Liver (tissue), 9 donors: ENCODE results near the gene PCYT2. TPM values are rescaled to one million over a fixed set of nuclear protein-coding genes. Genes with fewer than 3 reads are reported as not detected.

Source experiments
- DNase-seq: peaks from one replicate; pipeline ENCODE4 v3.0.0-alpha.2; 2017; ENCODE audit warnings: low spot score
- H3K27ac ChIP-seq, 2 donors: one replicate each; pipeline ENCODE4 v1.7.0; 2013; ENCODE audit warnings: inconsistent platforms in 2 of 2, low read length in 2 of 2, control low read depth in 1 of 2, low read depth in 1 of 2, mild to moderate bottlenecking in 1 of 2
- H3K27me3 ChIP-seq, 4 donors: one replicate each; pipeline versions ENCODE4 v1.6.1 to v1.7.0; 2013; ENCODE audit warnings: low read length in 3 of 4, inconsistent platforms in 1 of 4, mild to moderate bottlenecking in 1 of 4, moderate library complexity in 1 of 4; ENCODE audit not compliant: control insufficient read depth in 4 of 4, insufficient read depth in 4 of 4
- H3K36me3 ChIP-seq, 4 donors: one replicate each; pipeline versions ENCODE4 v1.6.1 to v1.7.0; 2013; ENCODE audit warnings: low read length in 3 of 4, mild to moderate bottlenecking in 3 of 4, low read depth in 1 of 4, moderate library complexity in 1 of 4; ENCODE audit not compliant: control insufficient read depth in 4 of 4, insufficient read depth in 3 of 4
- H3K4me1 ChIP-seq, 4 donors: one replicate each; pipeline versions ENCODE4 v1.6.1 to v1.7.0; 2013; ENCODE audit warnings: low read length in 3 of 4, mild to moderate bottlenecking in 3 of 4, moderate library complexity in 1 of 4; ENCODE audit not compliant: control insufficient read depth in 4 of 4, insufficient read depth in 4 of 4
- H3K4me3 ChIP-seq, 3 donors: one replicate each; pipeline versions ENCODE4 v1.6.1 to v1.7.0; 2013; ENCODE audit warnings: low read length in 3 of 3, control low read depth in 1 of 3, low read depth in 1 of 3, mild to moderate bottlenecking in 1 of 3
- H3K9ac ChIP-seq, 2 donors: one replicate each; pipeline ENCODE4 v1.7.0; 2013; ENCODE audit warnings: low read length in 2 of 2, mild to moderate bottlenecking in 2 of 2, moderate library complexity in 2 of 2, control low read depth in 1 of 2, low read depth in 1 of 2
- H3K9me3 ChIP-seq, 4 donors: one replicate each; pipeline versions ENCODE4 v1.6.1 to v1.7.0; 2013; ENCODE audit warnings: low read length in 3 of 4; ENCODE audit not compliant: control insufficient read depth in 4 of 4
- EGR1 ChIP-seq, 2 donors: IDR thresholded peaks; 2 replicates each; pipeline ENCODE4 v1.6.1; 2016 to 2018; ENCODE audit warnings: antibody characterized with exemption in 2 of 2, low read depth in 2 of 2
- FOXA1 ChIP-seq: IDR thresholded peaks from 2 replicates; pipeline ENCODE4 v1.6.1; 2016; ENCODE audit warnings: antibody characterized with exemption
- GABPA ChIP-seq, 2 donors: IDR thresholded peaks in 1 of 2; conservative IDR thresholded peaks in 1 of 2; 2 replicates each; pipeline ENCODE4 v1.6.1; 2016; ENCODE audit warnings: antibody characterized with exemption in 2 of 2, mild to moderate bottlenecking in 1 of 2, moderate library complexity in 1 of 2
- JUND ChIP-seq, 2 donors: IDR thresholded peaks; 2 replicates each; pipeline ENCODE4 v1.6.1; 2016; ENCODE audit warnings: antibody characterized with exemption in 2 of 2
- NR2F2 ChIP-seq: IDR thresholded peaks from 2 replicates; pipeline ENCODE4 v1.6.1; 2016; ENCODE audit warnings: antibody characterized with exemption
- RAD21 ChIP-seq, 2 donors: IDR thresholded peaks; 2 replicates each; pipeline ENCODE4 v1.6.1; 2016; ENCODE audit warnings: antibody characterized with exemption in 2 of 2, mild to moderate bottlenecking in 2 of 2
- RXRA ChIP-seq, 2 donors: IDR thresholded peaks; 2 replicates each; pipeline ENCODE4 v1.6.1; 2017 to 2018; ENCODE audit warnings: antibody characterized with exemption in 2 of 2, mild to moderate bottlenecking in 1 of 2
- TAF1 ChIP-seq: conservative IDR thresholded peaks from 2 replicates; pipeline ENCODE4 v1.6.1; 2016; ENCODE audit warnings: antibody characterized with exemption, mild to moderate bottlenecking
- YY1 ChIP-seq: IDR thresholded peaks from 2 replicates; pipeline ENCODE4 v1.6.1; 2016; ENCODE audit warnings: antibody characterized with exemption, mild to moderate bottlenecking
- WGBS: extraction: QIAGEN DNeasy Blood & Tissue Kit; methylation state at CpG from one replicate; pipeline ENCODE4 v1.1.7; 2013; 5-methylcytosine and 5-hydroxymethylcytosine counted together
- polyA plus RNA-seq, 2 donors: library from polyadenylated mRNA; stranded (reverse) in 1 of 2; unstranded in 1 of 2; fragments of 200-250 nt in 1 of 2; fragments of >200 nt in 1 of 2; fragmentation: Nextera tagmentation in 1 of 2; extraction: Ambion mirVana in 1 of 2; gene quantifications; one replicate each; pipeline versions ENCODE4 v1.2.1 to v1.2.3, GENCODE V29; 2013 to 2015
- total RNA-seq, 2 donors: library from RNA; depleted of rRNA; stranded (reverse); fragments of >200 nt; gene quantifications; one replicate each; pipeline ENCODE4 v1.2.3, GENCODE V29; 2014
- TF ChIP-seq, protein P1 (sequence below): IDR thresholded peaks from 2 replicates; pipeline ENCODE4 v1.6.1; 2016; ENCODE audit warnings: antibody characterized with exemption
- TF ChIP-seq, protein P2 (sequence below): IDR thresholded peaks from 2 replicates; pipeline ENCODE4 v1.6.1; 2016; ENCODE audit warnings: antibody characterized with exemption
- TF ChIP-seq, protein P3 (sequence below): fragments of 150-350 bp; IDR thresholded peaks from 2 replicates; pipeline ENCODE4 v1.5.1; 2017; ENCODE audit warnings: improper control_type of control experiment, low read depth, low read length; ENCODE audit not compliant: missing input control
- TF ChIP-seq, protein P4 (sequence below): IDR thresholded peaks from 2 replicates; pipeline ENCODE4 v1.6.1; 2016; ENCODE audit warnings: antibody characterized with exemption
- TF ChIP-seq, protein P5 (sequence below): IDR thresholded peaks from 2 replicates; pipeline ENCODE4 v1.6.1; 2016; ENCODE audit warnings: antibody characterized with exemption, mild to moderate bottlenecking
- donor health status: healthy.
- donor health status: healthy.
- donor health status: healthy.
- donor health status: healthy.
- donor health status: healthy.

The PCYT2 gene
- total and polyA plus RNA-seq, 4 donors: 63.9 to 101 (median 88.4) TPM

DNA sequence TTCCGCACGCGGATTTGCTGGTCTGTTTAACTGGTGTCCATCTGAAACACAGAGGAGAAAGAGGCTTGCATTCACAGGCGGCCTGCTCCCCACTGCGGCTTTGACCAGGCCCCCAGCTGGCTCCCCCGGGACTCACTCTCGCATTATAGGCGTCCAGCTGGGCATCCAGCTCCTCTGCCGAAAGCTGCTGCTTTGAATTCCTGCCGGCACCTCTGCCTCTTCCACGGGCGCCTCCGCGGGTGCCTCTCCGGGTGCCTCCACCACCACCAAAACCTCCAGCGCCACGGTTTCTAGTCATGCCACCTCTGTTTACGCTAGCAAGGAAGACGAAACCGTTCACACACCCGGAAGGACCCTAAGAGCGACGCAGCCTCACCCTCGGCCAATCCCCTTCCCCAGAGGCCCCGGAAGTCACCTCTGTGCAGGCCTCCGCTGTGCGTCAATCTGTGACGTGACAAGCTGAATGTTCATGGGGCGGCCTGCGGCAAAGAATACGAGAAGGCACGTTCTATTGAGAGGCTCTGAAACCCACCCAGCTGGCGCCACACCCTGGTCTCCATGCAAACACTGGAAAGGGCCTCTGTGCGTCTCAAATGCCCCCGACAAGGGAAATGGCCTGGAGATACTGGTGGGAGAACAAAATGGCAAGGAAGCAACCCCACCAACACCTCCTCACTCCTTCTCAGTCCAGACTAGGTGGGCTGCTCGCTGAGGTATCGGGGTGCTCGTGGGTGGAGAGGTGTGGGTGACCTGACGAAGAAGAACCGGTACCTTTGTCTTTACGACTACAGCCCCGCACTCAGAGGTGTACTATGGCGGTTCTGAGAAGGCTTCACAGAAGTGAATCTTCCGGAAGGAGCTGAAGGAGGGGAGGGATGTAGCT is 22.9 kb downstream of the PCYT2 start (continued):
- TF ChIP-seq EGR1 (IDR thresholded peaks at IDR 0.05; ENCODE audit: low read depth in 2 of 2): no peak
- TF ChIP-seq, protein P1, sequence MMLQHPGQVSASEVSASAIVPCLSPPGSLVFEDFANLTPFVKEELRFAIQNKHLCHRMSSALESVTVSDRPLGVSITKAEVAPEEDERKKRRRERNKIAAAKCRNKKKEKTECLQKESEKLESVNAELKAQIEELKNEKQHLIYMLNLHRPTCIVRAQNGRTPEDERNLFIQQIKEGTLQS: no peak
- no peak for TF ChIP-seq RXRA (IDR thresholded peaks at IDR 0.05)
- no peak for TF ChIP-seq NR2F2
- TF ChIP-seq, protein P2, sequence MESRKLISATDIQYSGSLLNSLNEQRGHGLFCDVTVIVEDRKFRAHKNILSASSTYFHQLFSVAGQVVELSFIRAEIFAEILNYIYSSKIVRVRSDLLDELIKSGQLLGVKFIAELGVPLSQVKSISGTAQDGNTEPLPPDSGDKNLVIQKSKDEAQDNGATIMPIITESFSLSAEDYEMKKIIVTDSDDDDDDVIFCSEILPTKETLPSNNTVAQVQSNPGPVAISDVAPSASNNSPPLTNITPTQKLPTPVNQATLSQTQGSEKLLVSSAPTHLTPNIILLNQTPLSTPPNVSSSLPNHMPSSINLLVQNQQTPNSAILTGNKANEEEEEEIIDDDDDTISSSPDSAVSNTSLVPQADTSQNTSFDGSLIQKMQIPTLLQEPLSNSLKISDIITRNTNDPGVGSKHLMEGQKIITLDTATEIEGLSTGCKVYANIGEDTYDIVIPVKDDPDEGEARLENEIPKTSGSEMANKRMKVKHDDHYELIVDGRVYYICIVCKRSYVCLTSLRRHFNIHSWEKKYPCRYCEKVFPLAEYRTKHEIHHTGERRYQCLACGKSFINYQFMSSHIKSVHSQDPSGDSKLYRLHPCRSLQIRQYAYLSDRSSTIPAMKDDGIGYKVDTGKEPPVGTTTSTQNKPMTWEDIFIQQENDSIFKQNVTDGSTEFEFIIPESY: no peak
- TF ChIP-seq JUND (IDR thresholded peaks at IDR 0.05): no peak

DNA sequence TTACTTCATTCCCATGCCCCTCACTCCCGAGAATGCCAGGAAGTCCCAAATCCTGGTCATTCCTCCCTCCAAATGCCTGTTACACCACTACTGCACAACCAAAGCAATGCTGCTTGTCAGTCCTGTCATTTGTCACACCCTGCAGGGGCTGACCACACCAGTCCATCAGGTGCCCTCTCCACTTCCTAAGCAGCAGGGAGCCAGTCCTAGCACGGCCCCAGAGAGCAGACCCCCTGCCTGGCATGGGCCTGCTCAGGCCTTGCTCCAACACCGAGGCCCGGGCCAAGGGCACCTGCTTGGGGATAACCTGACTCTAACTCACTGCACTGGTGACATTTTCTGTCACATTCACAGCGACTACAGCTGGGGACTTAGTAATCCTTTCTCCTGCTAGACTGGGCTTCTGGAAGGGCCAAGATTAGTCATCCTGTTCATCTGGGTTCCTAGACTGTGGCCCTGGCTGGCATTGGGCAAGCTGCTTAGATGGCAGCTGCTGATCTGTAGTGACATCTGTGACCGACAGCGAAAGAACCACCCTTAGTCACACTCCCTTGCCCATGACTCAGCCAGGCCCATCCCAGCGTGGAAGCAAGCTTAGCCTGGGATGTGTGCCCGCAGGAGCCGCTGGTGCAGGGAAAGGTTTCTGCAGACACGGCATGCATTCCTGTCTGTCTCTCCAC is 25.2 kb downstream of the PCYT2 start:
- Histone ChIP-seq H3K27ac (no peak overlapping the region), H3K27me3 (no peaks in the 10 kb centered on the region), H3K4me3 (no peak overlapping the region), H3K36me3 (peaks cover 9 to 45% (median 23%) of the 10 kb centered on the region in 4 donors), H3K9ac (no peak overlapping the region), H3K4me1 (peaks cover 3 to 15% (median 13%) of the 10 kb centered on the region in 4 donors), H3K9me3 (no peaks in the 10 kb centered on the region)
- TF ChIP-seq YY1 (no peak), TAF1 (no peak), NR2F2 (no peak), GABPA (IDR thresholded peaks at IDR 0.05 in 1 of 2, conservative IDR thresholded peaks at IDR 0.05 in 1 of 2) (no peak), RXRA (IDR thresholded peaks at IDR 0.05) (no peak), FOXA1 (no peak)
- TF ChIP-seq, protein P3, sequence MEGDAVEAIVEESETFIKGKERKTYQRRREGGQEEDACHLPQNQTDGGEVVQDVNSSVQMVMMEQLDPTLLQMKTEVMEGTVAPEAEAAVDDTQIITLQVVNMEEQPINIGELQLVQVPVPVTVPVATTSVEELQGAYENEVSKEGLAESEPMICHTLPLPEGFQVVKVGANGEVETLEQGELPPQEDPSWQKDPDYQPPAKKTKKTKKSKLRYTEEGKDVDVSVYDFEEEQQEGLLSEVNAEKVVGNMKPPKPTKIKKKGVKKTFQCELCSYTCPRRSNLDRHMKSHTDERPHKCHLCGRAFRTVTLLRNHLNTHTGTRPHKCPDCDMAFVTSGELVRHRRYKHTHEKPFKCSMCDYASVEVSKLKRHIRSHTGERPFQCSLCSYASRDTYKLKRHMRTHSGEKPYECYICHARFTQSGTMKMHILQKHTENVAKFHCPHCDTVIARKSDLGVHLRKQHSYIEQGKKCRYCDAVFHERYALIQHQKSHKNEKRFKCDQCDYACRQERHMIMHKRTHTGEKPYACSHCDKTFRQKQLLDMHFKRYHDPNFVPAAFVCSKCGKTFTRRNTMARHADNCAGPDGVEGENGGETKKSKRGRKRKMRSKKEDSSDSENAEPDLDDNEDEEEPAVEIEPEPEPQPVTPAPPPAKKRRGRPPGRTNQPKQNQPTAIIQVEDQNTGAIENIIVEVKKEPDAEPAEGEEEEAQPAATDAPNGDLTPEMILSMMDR: no peak
- TF ChIP-seq, protein P4, sequence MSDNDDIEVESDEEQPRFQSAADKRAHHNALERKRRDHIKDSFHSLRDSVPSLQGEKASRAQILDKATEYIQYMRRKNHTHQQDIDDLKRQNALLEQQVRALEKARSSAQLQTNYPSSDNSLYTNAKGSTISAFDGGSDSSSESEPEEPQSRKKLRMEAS: no peak
- no peak for DNase-seq
- WGBS: 94% methylated on average over 11 of the region's 11 CpGs

DNA sequence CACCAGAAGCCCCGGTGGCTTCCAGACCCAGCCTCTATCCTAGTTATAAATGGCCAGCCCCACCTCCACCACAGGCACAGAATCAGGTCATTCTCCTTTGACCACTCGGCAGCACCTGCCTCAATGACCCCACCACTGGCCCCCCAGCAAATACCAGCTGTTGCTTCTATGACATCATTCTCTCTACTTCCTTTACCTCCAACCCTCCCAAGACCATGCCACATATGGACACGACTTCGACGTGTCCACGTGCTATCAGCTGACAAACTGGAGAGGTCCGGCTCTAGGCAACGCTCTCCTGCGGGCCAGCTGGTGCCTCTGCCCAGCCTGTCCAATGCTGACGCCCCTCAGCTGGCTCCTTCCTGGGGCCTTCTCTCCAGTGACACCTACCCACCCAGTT is 25.7 kb downstream of the PCYT2 start:
- H3K27ac ChIP-seq: no peak overlapping the region
- no peak overlapping the region for H3K4me3 ChIP-seq
- H3K9me3 ChIP-seq: no peaks in the 10 kb centered on the region
- H3K4me1 ChIP-seq: peaks cover 3 to 12% (median 10%) of the 10 kb centered on the region in 4 donors
- no peak for TF ChIP-seq NR2F2
- TF ChIP-seq, protein P5, sequence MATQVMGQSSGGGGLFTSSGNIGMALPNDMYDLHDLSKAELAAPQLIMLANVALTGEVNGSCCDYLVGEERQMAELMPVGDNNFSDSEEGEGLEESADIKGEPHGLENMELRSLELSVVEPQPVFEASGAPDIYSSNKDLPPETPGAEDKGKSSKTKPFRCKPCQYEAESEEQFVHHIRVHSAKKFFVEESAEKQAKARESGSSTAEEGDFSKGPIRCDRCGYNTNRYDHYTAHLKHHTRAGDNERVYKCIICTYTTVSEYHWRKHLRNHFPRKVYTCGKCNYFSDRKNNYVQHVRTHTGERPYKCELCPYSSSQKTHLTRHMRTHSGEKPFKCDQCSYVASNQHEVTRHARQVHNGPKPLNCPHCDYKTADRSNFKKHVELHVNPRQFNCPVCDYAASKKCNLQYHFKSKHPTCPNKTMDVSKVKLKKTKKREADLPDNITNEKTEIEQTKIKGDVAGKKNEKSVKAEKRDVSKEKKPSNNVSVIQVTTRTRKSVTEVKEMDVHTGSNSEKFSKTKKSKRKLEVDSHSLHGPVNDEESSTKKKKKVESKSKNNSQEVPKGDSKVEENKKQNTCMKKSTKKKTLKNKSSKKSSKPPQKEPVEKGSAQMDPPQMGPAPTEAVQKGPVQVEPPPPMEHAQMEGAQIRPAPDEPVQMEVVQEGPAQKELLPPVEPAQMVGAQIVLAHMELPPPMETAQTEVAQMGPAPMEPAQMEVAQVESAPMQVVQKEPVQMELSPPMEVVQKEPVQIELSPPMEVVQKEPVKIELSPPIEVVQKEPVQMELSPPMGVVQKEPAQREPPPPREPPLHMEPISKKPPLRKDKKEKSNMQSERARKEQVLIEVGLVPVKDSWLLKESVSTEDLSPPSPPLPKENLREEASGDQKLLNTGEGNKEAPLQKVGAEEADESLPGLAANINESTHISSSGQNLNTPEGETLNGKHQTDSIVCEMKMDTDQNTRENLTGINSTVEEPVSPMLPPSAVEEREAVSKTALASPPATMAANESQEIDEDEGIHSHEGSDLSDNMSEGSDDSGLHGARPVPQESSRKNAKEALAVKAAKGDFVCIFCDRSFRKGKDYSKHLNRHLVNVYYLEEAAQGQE: no peak
- no peak for TF ChIP-seq GABPA (IDR thresholded peaks at IDR 0.05 in 1 of 2, conservative IDR thresholded peaks at IDR 0.05 in 1 of 2)
- no peak for TF ChIP-seq TAF1
- no peak for TF ChIP-seq RAD21 (IDR thresholded peaks at IDR 0.05)
- TF ChIP-seq, protein P1: no peak
- TF ChIP-seq RXRA (IDR thresholded peaks at IDR 0.05): no peak
- no peak for TF ChIP-seq EGR1 (IDR thresholded peaks at IDR 0.05; ENCODE audit: low read depth in 2 of 2)
- no peak for TF ChIP-seq JUND (IDR thresholded peaks at IDR 0.05)
- no peak for TF ChIP-seq FOXA1
- TF ChIP-seq, protein P4: no peak
- TF ChIP-seq, protein P2: no peak
- no peaks in the 10 kb centered on the region for H3K27me3 ChIP-seq
- peaks cover 11 to 45% (median 23%) of the 10 kb centered on the region in 4 donors for H3K36me3 ChIP-seq
- H3K9ac ChIP-seq: no peak overlapping the region
- no peak for DNase-seq
- 94% methylated on average over 10 of the region's 10 CpGs for WGBS
